KMS-11 (cell line): Measurements from ENCODE around the gene UBC.
"Not testable (repeated sequence)": the region's sequence is repeated elsewhere in the genome, so short reads cannot be mapped to it uniquely, and the experiment has no call there.

ENCODE experiments used
- H2AFZ ChIP-seq: fragments of 200-600 bp; sonication (generic); 2 replicates; pipeline ENCODE4 v1.6.1; 2016; ENCODE audit warnings: antibody characterized with exemption, mixed run types, low read depth
- H3K27ac ChIP-seq: fragments of 200-600 bp; sonication (generic); 2 replicates; pipeline ENCODE4 v1.6.1; 2016; ENCODE audit warnings: mild to moderate bottlenecking, mixed run types
- H3K27me3 ChIP-seq: fragments of 200-600 bp; sonication (generic); 2 replicates; pipeline ENCODE4 v1.6.1; 2017; ENCODE audit warnings: mild to moderate bottlenecking, low read depth, mixed run types, moderate library complexity; ENCODE audit not compliant: insufficient read depth
- H3K36me3 ChIP-seq: fragments of 200-600 bp; sonication (generic); 2 replicates; pipeline ENCODE4 v1.6.1; 2017; ENCODE audit warnings: mild to moderate bottlenecking, mixed run types; ENCODE audit not compliant: insufficient read depth
- H3K4me1 ChIP-seq: fragments of 200-600 bp; sonication (generic); 2 replicates; pipeline ENCODE4 v1.6.1; 2016; ENCODE audit warnings: mild to moderate bottlenecking, low read depth, mixed run types; ENCODE audit not compliant: poor library complexity, severe bottlenecking
- H3K4me2 ChIP-seq: fragments of 200-600 bp; sonication (generic); 2 replicates; pipeline ENCODE4 v1.7.0; 2016; ENCODE audit warnings: mild to moderate bottlenecking, mixed run types
- H3K4me3 ChIP-seq: fragments of 200-600 bp; sonication (generic); IDR thresholded peaks from 2 replicates; pipeline ENCODE4 v1.6.1; 2017; ENCODE audit warnings: low read depth, low read length, mixed read lengths; ENCODE audit not compliant: insufficient read depth
- H3K79me2 ChIP-seq: fragments of 200-600 bp; sonication (generic); 2 replicates; pipeline ENCODE4 v1.6.1; 2016; ENCODE audit warnings: low read depth, mixed run types; ENCODE audit not compliant: insufficient read depth
- H3K9ac ChIP-seq: fragments of 200-600 bp; sonication (generic); 2 replicates; pipeline ENCODE4 v1.6.1; 2016; ENCODE audit warnings: mild to moderate bottlenecking, mixed run types
- H4K20me1 ChIP-seq: fragments of 200-600 bp; sonication (generic); 2 replicates; pipeline ENCODE4 v1.6.1; 2016; ENCODE audit warnings: mild to moderate bottlenecking, mixed run types; ENCODE audit not compliant: insufficient read depth
- CTCF ChIP-seq: fragments of 200-600 bp; sonication (generic); conservative IDR thresholded peaks from 2 replicates; pipeline ENCODE4 v1.6.1; 2017; ENCODE audit warnings: low read depth, mild to moderate bottlenecking, antibody characterized with exemption, low read length, moderate library complexity, mixed read lengths

The UBC gene

GRCh38 chr12:124913474-124914391 is 717 bp downstream of the UBC start:
- Histone ChIP-seq H4K20me1 (peaks cover 21% of the 10 kb centered on the region), H2AFZ (no peak overlapping the region), H3K4me2 (peak overlapping the region; percentile 92), H3K9ac (peak overlapping the region; percentile 99), H3K27me3 (no peaks in the 10 kb centered on the region), H3K4me3 (no peak overlapping the region), H3K79me2 (peaks cover 32% of the 10 kb centered on the region), H3K36me3 (no peaks in the 10 kb centered on the region), H3K27ac (peak overlapping the region; percentile 97), H3K4me1 (peaks cover 28% of the 10 kb centered on the region)
- no peak; the same call in 1 of the 2 replicates for TF ChIP-seq CTCF

GRCh38 chr12:124912529-124913287 is 1.7 kb downstream of the UBC start:
- H3K36me3 ChIP-seq, H3K27me3 ChIP-seq, H3K4me3 ChIP-seq, H3K27ac ChIP-seq, H2AFZ ChIP-seq: not testable (repeated sequence)
- peaks cover 19% of the 10 kb centered on the region for H3K4me1 ChIP-seq
- peaks cover 21% of the 10 kb centered on the region for H4K20me1 ChIP-seq
- peak overlapping the region; percentile 92; the same call in 1 of the 2 replicates for H3K4me2 ChIP-seq
- peak overlapping the region; percentile 99; the same call in 1 of the 2 replicates for H3K9ac ChIP-seq
- H3K79me2 ChIP-seq: peaks cover 32% of the 10 kb centered on the region

GRCh38 chr12:124911521-124911920 is 2.9 kb downstream of the UBC start:
- H3K36me3 ChIP-seq, H3K4me2 ChIP-seq, H3K9ac ChIP-seq, H3K27ac ChIP-seq, H2AFZ ChIP-seq, H3K27me3 ChIP-seq, H3K4me3 ChIP-seq: not testable (repeated sequence)
- Histone ChIP-seq H4K20me1 (peaks cover 21% of the 10 kb centered on the region), H3K79me2 (peaks cover 32% of the 10 kb centered on the region), H3K4me1 (peaks cover 18% of the 10 kb centered on the region)

GRCh38 chr12:124910561-124911478 is 3.6 kb downstream of the UBC start:
- Histone ChIP-seq H3K27ac (peak overlapping the region; percentile 23; the same call in 1 of the 2 replicates), H3K36me3 (no peaks in the 10 kb centered on the region), H3K4me2 (peak overlapping the region; percentile 0; the same call in 1 of the 2 replicates), H3K4me1 (peaks cover 18% of the 10 kb centered on the region), H3K9ac (no peak overlapping the region; the same call in 1 of the 2 replicates), H2AFZ (no peak overlapping the region), H3K27me3 (no peaks in the 10 kb centered on the region), H4K20me1 (peaks cover 21% of the 10 kb centered on the region), H3K79me2 (peaks cover 30% of the 10 kb centered on the region), H3K4me3 (no peak overlapping the region)
- TF ChIP-seq CTCF: no peak
